ENCODE measurements around the gene MCM3.

The MCM3 gene

DNA sequence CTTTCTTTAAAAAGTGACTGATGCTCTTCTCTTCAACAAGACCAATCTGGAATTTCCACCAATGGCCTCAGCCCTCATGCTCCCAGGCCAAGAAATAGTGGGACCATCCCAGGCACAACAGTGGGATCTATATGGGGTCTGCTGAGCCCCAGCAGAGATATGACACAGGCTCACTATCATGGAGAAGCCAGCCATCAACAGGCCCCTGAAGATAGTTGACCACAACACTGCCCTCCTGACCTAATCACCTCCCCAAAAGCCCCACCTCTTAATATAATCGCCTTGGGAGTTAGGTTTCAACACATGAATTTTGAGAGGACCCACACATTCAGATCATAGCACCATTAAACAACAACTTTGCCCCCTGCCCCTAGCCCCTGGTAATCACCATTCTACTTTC lies 16.8 kb upstream of the MCM3 start:
- no peak for DNase-seq (ENCODE audit: low spot score)

DNA sequence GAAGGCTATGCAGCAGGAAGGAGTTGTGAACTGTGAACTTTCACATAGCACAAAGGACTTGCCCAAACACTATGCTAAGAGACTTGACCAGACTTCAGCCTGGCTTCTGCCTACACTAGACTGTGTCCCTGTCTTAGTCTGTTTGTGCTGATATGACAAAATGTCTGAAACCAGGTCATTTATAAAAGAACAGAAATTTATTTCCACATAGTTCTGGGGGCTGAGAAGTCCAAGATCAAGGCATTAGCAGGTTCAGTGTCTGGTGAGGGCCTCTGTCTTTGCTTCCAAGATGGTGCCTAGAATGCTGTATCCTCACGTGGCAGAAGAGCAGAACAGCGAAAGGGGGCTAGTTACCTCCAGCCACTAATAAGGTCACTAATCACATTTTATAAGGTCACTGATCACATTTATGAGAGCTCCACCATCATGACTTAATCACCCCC lies 16.0 kb upstream of the MCM3 start:
- DNase-seq (ENCODE audit: low spot score) = no peak

- no peak for DNase-seq (ENCODE audit: low spot score)
Measured at GRCh38 chr6:52299653-52300052, 15.1 kb upstream of the MCM3 start.

DNA sequence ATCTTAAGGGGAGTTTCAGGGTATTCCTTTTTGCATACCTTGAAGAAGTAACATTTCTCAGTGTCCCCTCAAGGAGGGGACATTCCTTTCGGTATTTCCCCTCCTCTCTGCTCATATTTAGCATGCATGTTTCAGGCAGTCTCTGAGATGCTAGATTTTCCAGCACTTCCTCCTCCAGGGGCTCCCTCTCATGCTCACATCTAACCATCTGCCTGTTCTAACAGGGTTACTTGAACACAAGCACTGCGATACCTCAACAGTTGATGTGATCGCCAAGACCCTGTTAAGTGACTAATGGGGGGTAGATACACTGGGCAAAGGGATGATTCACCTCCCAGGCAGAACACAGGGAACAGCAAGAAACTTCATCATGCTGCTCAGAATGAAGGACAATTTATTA lies 12.9 kb upstream of the MCM3 start:
- no peak for DNase-seq (ENCODE audit: low spot score)

DNA sequence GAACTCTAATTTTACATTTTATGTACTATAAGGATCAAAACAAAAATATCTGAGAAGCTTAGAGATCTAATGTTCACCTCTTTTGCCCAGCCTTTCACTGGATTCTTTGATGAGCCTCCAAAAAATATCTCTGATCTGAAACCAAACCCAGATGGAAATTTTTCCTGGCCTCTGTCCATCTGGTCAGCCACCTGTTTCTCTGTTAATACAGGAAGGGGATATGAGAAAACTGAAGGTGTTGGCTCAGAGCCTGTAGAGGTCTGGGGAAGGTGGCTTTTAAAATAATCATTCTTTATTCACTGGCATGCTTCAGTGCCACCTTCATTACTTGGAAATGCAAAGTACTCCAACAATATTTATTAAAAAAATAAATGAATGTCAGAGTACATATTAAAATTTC lies 8.5 kb upstream of the MCM3 start:
- DNase-seq (ENCODE audit: low spot score) = no peak

- DNase-seq (ENCODE audit: low spot score) = no peak
Measured at GRCh38 chr6:52288841-52289240, 4.3 kb upstream of the MCM3 start.

GRCh38 chr6:52288216-52288615 lies 3.7 kb upstream of the MCM3 start:
- no peak for DNase-seq (ENCODE audit: low spot score)

DNA sequence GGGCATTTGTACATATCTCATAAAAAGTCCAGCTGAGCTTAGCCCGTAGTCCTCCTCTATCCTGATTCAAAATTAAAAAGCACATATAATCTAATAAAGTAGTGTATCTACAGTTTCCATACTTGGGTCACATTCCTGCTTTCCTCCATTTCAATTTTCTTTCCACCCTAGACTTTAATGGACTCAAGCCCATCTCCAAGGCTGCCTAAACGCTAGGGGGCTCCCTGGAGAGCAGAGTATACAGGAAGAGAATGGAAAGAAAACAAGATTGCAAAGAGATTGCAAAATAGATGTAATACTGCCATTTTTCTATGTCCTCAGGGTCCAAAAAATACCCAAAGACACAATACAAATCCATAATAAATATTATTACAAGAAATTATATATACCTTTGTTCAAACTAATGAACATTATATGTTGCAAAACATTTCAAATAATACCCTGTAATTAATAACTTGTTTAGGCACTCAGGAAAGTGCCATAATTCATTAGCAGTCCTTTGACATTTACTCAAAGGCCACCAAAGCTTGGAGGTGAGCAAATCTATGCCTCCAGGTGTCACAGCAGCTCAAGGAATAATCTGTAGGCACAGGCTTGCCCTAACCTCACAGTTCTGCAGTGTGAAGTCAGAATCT lies 2.4 kb upstream of the MCM3 start:
- DNase-seq (ENCODE audit: low spot score) = peak; percentile 68

DNA sequence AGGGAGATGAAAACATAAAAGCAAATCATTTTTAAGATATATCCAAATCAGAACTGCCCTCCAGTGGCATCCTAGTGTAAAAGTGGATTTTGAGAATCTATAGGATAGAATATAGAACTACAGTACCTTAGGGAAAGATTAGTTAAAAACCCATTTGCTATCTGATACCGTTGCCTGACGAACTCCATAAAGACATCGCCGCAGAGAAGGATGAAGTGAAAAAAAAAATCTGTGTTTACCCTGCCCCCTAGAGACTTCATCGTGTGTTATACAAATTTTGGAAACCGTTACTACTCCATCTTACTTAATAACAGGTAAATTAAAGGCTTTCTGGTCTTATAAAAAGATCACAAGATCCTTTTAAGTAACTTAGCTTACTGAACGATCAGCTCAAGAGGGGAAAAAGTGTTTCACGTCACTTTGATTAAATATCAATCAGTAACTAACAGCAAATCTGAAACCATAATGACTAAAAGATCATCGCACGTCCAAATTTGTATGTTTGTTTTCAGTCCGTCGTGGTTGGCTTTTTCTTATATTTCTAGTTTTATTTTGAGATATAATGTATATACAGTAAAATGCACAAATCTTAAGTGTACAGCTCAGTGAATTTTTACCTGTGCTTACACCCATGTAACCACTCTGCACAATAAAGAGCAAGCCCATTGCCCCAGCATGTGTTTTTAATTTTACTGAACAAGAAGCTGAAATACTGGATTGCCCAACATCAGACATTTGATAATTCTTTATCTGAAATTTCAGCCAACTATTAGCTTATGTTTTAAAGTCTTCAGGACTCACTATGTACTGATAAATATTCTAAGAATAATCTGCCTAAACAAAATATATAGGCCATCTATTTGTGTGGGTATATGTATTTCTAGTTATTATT lies 881 bp upstream of the MCM3 start:
- no peak for DNase-seq (ENCODE audit: low spot score)

GRCh38 chr6:52284131-52284459 lies 447 bp downstream of the MCM3 start:
- peak; percentile 85 for DNase-seq (ENCODE audit: low spot score)

DNA sequence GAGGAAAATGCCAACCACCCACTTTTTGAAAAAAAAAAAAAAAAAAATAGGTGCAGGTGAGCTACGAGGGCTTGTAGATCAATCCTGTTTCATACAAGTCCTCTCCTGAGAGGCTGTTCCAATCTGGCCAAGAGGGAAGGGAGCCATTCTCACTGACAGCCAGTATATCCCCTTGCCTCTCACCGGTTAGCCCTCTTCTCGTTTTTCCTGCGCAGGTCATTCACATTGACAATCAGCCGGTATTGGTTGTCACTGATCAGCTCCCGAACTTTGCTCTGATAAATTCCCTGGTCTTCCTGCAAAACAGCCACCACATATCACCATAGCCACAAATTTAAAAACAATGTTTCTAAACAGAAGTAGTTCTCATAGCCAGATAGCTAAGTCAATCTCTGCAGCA lies 1.4 kb downstream of the MCM3 start:
- DNase-seq (ENCODE audit: low spot score) = no peak

GRCh38 chr6:52276130-52276529 lies 8.4 kb downstream of the MCM3 start:
- DNase-seq (ENCODE audit: low spot score) = no peak

- DNase-seq (ENCODE audit: low spot score) = no peak
Measured at GRCh38 chr6:52271852-52272460, 12.6 kb downstream of the MCM3 start.

GRCh38 chr6:52263709-52264540 lies 20.6 kb downstream of the MCM3 start:
- peak; percentile 70 for DNase-seq (ENCODE audit: low spot score)

DNA sequence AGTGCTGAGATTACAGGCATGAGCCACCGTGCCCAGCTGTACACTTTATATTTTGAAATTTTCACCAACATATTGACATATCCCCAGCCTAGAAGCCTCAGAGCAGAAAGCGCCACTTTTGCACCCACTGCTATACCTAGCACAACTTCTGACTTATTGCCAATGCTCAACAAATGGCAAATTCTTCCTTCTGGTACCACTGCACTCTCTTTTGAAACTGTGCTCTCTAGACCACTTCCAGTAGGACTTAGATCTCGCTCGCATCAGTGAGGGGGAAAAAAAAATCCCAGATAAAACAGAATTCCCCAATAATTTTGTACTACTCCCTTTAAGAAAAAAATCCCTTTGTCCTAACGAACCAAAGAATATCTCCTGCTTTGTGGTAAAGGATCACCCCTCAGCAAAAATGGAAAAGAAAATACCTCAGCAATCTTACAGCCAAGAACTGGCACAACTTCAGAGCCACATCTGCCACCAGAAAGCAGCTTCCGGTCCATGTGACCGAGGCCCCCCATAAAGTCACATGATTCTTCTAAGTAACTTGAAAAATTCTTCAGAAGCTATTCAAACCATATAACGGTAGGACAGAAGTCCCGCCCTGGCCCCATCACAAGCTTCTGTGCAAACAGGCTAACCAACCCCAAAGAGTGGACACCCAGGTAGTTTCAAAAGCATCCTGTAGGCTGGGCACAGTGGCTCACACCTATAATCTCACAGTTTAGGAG lies 21.8 kb downstream of the MCM3 start:
- no peak for DNase-seq (ENCODE audit: low spot score)

DNA sequence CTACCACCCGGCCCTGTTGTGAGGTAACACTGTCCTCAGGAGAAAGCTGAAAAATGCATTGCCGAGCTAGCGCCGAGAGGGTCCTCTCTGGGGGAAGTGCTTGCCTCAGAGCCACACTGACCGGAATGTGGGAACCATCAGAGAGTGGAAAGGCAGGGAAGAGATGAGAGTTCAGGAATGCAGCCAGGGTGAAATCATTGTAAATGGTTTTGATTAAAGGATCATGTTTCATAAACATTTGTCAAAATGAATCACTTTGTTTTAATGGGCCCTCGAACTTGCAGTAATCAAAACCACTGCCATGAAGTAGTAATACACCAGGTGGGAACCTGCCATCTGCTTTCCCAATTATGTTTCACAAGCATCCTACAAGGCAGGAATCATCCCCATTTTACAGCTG lies 23.3 kb downstream of the MCM3 start:
- no peak for DNase-seq (ENCODE audit: low spot score)

- no peak for DNase-seq (ENCODE audit: low spot score)
Measured at GRCh38 chr6:52260634-52261033, 23.9 kb downstream of the MCM3 start.

DNA sequence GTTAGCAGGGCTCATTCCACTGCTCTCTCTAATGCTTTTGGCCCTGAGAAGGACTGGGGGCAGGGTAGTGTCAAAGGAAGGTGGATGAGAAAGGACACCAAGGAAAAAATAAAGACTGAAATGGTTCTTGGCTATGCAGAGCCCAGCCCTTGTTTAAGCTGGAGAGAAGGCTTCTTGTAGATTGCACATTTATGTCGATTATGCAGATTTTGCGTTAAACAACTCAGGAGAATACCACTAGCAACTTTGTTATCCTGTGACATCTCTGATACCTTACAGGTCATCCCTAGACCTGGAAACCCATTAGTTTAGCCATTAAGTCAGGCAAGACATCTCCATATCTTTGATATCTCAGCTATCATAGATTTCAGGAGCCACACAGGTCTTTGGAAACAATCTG lies 29.1 kb downstream of the MCM3 start:
- DNase-seq (ENCODE audit: low spot score) = no peak

DNA sequence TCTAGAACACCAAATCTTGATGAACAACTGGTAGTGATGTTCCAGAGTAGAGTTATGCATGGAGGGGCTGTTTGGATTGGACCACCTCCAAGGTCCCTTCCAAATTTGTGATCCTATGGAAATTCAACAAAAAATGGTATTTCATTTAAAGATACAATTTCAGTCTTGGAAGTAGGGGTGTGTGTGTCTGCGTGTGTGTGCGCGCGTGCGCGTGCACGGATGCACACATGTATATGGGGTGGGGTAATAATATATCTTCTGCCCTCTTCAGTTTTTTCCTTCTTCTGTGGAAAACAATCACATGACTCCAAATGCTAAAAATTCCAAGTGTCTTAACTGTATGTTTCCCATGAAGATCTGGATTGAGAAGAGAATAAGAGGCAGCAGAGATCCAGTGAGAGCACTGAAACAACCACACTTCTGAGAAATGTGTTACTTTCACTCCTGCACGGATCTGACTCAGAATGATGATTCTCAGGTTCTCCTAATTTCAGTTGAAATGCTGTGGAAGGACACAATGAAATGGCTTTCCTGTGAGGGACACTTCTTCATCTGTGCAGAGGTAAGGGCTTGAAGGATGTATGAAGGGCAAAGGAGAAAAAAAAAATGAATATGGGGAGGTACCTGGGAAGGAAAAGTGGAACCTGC lies 29.7 kb downstream of the MCM3 start:
- DNase-seq (ENCODE audit: low spot score) = no peak

GRCh38 chr6:52253494-52253893 lies 31.0 kb downstream of the MCM3 start:
- DNase-seq (ENCODE audit: low spot score) = no peak

DNA sequence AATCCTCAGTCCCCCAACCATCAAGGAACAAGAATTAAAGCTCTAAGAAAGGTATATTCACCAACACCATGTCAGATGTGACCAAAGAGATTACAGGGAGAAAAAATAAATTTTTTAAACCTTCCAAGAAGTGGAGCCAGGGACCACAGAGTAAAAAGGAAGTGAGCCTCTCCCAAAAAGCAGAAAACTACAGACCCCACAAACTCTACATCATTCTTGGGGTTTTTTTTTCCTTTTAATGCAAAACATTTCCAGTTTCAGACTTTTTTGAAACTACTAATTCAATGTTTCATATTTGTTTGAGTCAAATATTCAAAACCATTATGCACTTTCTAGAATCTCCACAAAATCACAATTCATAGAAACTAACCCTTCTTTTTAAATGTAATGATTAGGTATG lies 33.4 kb downstream of the MCM3 start:
- no peak for DNase-seq (ENCODE audit: low spot score)
